Occipital lobe (tissue), 2 donors: ENCODE data around the gene TEKT2. TPM values are rescaled to one million over a fixed set of nuclear protein-coding genes. Genes with fewer than 3 reads are reported as not detected.

ENCODE experiments used
- DNase-seq: peaks from one replicate; lab custom pipeline; 2025; lab: John Stamatoyannopoulos, UW
- total RNA-seq: library from RNA; depleted of rRNA; stranded (reverse); fragments of >200 nt; gene quantifications from one replicate; pipeline ENCODE4 v1.2.3, GENCODE V29; 2014

Gene TEKT2
- total RNA-seq, 1 donor from 2014 or later: 9.2 TPM

DNA sequence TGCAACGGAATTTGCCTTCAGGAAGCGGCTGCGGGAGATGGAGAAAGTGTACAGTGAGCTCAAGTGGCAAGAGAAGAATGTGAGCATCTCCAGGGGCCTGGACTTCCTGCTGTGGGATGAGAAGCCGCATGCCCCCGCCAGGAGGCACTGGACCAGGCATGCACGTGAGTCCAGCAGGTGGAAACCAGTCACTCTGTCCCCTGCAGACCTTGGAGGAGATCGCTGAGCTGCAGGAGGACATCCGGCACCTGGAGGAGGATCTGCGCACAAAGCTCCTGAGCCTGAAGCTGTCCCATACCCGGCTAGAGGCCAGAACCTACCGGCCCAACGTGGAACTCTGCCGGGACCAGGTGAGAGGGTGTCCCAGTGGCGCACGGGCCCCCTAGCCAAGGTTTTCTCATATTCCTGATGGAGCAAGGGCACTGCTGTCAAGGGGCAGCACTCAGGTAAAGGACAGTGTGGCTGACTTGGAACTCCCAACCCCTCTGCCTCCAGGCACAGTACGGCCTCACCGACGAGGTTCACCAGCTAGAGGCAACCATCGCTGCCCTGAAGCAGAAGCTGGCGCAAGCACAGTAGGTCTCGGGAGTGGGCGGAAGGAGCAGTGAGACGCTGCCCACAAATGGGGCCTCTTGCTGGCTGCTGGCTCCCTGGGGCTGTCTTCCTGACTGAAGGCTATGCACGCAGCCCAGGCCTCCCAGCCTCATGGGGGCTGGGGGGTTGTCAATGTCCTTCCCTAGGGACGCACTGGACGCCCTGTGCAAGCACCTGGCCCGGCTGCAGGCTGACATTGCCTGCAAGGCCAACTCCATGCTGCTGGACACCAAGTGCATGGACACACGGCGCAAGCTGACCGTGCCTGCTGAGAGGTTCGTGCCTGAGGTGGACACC, 3.6 kb downstream of the TEKT2 start:
- DNase-seq: no peak

DNA sequence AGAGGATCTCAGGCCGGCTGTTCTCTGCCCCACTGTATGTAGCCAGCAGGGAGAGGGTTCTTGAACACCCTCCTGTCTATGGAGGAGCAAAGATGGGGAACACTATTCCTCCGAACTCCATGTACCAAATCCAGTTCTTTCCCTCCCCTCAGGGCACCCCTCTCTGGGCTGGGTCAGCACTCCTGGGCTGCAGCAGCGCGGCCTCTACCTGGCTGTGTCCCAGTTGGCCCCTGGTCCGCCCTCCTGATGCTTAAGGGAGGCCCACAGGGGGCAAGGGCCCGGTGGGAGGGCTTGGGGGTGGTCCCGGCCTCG, 4.3 kb downstream of the TEKT2 start:
- no peak for DNase-seq

DNA sequence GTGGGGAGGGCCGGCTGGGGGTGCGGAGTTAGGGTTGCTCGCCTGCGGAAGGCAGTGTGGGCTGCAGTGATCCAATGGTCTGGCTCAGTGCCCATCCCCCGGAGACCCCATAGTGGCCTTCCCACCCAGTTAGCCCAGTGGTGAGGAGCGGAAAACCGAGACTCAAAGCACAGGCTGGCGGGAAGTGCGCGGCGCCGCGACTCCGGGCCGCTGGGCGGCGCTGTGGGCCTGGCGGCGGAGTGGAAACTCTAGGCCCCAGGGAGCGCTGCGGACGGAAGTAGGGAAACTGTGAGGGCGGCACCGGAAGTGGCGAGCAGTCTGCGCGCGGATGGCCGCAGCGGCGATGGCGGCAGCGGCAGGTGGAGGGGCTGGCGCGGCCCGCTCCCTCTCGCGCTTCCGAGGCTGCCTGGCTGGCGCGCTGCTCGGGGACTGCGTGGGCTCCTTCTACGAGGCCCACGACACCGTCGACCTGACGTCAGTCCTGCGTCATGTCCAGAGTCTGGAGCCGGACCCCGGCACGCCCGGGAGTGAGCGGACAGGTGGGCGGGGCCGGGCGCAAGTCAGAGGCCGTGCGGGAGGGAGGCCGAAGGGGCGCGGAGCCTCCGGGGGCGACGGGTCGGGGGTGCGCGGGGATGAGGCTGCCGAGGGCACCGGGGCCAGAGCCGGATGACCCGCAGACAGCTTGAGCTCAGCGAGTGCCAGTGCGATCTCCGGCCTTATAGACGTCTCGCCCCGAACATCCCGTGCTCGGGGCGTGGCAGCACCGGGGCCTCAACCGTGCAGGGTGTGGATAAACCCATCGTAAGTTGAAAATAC, 4.9 kb downstream of the TEKT2 start, which contains the start of gene ADPRS:
Gene ADPRS, plus strand, starts transcription at position 316 of the 816 bp plus-strand sequence. Its CDS starts 13 bp downstream, at position 329.
- DNase-seq: peak; percentile 77

DNA sequence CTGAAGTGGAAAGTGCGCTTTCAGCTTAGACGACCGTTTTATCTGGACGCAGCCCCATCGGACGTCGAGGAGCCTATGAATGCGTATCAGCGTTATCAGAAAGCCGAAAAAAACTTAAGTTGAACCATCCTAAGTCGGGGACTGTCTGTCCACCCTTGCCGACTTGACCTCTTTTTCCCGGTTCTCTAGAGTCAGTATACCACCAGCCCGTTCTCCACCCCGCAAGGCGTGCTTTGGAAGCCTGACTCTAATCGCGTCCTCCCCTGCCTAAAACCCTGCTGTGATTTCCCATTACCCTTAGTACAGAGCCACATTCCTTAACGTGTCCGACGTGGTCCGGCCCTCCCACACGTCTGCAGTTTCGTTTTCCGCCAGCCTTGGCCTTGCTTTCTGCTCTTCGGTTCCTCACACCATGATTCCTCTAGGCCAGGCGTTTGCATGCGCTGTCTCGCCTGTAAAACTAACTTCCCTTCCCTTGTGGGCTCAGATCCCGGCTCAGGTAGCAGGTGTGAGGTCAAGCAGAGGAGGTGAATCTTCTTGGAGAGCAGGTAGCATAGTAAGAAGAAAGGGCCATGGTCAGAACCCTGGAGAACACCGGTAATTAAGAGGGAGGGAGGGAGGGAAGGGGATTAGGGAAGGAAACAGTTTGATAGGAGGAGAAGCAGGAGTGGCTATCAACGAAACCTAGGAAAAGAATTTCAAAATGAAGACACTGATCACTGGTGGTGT, 5.7 kb downstream of the TEKT2 start:
- no peak for DNase-seq

DNA sequence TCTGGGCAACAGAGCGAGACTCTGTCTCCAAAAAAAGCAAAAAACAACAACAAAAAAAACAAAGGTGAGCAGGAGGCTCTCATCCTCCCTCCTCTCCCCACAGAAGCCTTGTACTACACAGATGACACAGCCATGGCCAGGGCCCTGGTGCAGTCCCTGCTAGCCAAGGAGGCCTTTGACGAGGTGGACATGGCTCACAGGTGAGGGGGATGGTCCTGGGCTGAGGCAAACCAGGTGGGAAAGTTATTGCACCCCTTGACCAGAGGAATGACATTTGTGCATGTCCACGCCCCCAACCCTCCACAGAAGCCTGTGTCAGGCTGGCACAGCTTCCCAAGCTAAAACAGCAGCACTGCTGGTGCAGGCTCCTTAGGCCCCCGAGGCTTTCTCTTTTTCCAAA, 7.2 kb downstream of the TEKT2 start:
- DNase-seq: no peak

DNA sequence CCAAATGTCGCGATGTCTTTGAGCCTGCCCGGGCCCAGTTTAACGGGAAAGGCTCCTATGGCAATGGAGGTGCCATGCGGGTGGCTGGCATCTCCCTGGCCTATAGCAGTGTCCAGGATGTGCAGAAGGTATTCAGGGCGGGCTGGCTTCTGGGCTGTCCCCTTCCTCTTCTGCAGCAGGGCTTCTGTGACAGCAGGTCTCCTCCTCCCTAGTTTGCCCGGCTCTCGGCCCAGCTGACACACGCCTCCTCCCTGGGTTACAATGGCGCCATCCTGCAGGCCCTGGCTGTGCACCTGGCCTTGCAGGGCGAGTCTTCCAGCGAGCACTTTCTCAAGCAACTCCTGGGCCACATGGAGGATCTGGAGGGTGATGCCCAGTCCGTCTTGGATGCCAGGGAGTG, 7.8 kb downstream of the TEKT2 start:
- DNase-seq: no peak

DNA sequence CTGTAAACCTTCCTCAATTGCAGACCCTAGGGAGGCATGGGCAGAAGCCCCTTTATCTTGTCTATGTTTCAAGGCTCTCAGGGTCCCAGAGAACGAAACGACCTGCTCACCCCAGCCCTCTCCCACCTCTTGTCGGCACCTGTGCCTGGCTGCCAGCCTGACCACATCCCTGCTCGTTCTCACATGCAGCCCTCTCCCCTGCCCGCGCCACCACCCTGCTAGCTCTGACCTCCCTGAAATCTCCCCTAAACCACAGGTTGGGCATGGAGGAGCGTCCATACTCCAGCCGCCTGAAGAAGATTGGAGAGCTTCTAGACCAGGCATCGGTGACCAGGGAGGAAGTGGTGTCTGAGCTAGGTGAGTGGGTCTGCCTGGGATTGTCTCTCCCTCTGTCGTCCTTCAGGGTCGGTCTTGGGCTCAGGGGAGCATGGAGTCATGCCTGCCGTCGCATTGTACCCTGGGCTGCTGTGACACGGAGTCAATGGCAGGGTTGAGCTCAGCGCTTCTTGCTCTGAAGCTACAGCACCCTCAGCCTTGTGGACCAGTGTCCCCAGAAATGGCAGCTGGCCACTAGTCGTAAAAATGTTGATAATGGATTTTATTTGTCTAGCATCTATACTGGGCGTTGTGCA, 8.4 kb downstream of the TEKT2 start:
- DNase-seq: no peak

DNA sequence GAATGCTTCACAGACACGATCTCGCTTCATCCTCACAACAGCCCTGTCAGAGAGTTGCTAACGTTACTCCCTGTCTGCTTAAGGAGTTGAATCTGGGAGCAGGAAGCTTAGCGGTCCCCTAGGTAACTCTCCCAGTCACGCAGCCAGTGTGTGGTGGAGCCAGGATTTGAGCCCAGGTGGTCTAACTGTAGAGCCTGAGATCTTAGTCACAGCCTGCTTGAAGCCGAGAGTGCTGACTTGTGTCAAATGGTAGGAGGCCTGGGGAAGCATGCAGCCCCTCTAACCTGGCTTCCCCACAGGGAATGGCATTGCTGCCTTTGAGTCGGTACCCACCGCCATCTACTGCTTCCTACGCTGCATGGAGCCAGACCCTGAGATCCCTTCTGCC, 8.9 kb downstream of the TEKT2 start:
- no peak for DNase-seq

DNA sequence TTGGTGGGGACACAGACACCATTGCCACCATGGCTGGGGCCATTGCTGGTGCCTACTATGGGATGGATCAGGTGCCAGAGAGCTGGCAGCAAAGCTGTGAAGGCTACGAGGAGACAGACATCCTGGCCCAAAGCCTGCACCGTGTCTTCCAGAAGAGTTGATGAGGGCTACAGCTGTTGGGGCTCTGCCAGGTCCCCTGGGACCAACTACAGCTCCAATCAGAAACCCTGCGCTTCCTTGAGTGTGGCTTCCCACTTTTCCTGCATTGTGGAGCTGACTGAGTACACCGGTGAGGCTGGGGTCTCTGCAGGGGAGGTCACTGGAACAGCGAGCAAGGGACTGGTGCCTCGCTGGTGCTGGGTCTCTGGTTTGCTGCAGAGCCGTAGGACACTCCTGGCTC, 9.3 kb downstream of the TEKT2 start:
- DNase-seq: no peak

DNA sequence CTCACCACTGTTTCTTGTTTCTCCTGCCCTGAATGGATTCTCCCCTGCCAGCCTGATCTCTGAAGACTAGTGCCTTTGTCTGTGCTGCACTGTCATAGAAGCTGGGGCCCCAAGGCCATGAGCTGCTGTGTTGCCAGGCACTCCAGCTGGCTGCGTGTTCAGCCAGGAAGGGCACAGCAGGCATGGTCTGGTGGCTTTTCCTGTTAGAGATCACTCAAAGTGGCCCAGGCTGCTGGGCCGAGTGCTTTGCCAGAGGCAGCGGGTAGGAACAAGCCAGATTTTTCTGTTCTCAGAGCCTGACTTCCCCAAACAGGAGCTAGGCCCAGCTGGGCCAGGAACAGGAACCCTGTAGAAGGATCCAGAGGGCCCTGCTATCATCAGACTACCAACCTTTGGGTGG, 10.0 kb downstream of the TEKT2 start:
- DNase-seq: peak; percentile 78

DNA sequence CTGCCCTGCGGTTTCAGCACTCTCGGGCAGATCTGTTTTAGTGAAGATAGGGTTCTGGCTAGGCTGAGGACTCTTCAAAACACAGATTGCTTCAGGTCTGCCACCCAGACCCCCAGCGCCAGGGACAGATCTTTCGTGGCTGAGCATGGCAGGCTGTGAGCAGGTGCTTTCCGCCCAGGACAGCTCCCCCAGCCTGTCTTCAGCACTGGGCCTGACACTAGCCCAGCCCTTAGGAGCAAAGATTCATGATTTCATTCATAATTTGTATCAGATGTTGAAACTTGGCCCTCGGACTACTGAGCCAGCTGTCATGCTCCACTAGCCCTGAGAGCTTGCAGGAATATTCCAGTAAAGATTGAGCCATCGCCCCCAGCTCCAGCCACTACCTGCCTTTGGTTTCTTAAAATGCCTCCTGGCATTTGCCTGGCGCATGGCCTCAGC, 10.7 kb downstream of the TEKT2 start:
- no peak for DNase-seq

DNA sequence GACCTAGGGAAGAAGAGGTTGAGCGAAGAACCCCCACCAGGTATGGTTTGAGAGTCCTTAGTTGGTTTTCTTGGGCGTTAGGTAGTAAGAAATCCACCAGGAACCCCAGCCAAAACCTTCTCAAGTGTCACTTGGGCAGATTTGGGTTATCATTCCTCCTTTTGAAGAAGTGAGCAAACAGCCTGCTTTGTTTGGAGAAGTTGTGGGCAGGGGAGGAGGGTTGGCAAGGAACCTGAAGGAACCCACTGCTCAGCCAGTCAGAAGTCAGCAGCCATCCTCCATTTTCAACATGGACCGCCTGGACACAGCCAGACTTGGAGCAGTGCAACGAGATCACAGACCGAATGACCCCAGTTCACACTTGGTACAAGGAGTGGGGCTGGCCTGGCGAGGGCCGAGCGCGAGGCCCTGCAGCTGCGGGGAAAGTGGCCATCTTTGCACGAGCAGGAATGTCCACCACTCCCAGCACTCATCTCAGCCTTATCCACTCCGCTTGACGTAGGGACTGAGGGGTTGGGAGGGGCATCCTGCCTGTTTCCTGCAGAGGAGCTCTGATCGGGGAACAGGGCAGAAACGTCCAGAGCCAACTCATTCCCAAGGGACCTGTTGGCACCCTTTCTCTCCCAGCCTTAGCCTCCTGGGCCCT, 12.0 kb downstream of the TEKT2 start:
- no peak for DNase-seq

DNA sequence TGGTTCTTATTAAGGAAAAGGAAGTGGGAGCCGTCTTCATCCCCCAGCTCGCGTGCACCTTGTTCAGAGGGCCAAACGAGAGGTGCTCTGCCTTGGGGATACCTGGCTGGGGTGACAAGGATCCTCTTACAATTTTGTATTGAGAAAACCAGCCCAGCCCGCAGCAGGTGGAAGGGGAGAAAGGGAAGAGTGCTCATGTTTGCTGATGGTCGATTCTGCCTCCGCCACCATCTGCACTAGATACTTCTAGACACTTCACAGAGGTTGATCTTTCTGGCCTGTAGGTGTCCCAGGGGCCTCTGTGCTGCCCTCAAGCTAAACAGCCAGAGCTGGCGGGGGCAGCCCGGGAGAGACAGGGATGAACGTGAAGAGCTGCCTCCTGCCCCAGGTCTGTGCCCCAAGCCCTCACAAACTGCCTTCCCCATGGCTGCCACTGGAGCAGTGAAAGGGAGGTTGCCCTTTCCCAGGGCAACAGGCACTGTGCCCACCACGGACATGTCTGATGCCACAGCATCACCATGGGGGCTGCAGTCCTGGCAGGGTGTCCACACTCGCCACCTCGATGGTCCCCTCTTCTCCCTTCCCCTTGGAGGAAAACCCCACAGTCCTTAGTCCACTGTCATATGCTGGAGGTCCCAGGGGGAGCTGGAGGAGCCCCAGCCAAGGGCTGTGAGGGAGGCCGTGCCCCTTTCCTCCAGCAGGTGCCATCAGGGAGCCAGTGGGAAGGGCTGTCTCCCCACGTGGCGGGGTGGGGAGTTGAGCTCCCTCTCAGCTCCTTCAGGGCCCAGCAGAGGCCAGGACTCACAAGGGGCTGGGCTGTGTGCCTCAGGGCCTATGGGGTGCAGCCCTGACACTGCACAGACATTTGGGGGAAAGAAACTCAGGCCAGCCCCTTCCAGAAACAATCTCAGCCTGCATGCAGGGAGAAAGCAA, 12.9 kb downstream of the TEKT2 start:
- DNase-seq: no peak

DNA sequence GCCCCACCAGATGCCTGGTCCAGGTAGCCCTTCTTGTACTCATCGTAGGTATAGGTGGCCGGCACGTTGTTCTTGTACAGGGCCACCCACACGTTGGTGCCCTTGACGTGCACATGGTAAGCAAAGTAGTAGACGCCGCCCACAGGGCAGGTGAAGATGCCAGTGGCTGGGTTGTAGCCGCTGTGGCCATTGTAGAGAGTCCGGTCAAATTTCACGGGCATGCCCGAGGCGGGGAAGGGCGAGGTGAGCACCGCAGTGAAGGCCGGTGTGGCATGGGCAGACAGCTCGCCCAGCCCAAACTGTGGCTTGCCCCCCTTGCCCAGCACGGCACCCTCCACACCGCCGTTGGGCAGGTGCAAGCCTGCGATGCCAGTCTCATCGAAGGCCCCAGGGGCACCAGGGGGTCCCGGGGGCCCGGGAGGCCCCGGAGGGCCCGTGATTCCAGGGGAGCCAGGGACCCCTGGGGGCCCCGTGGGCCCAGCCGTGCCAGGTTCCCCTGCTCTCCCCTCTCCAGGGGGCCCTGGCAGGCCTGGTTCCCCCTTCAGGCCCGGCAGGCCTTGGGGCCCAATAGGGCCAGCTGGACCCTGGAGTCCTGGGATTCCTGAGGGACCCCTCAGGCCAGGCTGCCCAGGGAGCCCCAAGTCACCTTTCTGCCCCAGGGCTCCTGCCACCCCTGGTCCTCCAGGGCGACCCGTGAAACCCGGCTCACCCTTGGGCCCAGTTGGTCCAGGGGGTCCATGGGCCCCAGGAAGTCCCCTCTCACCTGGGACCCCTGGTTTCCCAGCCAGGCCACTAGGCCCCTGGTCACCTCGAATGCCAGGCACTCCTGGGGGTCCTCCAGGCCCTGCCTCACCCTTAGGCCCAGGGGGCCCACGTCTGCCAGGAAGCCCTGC, 14.0 kb downstream of the TEKT2 start:
- DNase-seq: no peak

DNA sequence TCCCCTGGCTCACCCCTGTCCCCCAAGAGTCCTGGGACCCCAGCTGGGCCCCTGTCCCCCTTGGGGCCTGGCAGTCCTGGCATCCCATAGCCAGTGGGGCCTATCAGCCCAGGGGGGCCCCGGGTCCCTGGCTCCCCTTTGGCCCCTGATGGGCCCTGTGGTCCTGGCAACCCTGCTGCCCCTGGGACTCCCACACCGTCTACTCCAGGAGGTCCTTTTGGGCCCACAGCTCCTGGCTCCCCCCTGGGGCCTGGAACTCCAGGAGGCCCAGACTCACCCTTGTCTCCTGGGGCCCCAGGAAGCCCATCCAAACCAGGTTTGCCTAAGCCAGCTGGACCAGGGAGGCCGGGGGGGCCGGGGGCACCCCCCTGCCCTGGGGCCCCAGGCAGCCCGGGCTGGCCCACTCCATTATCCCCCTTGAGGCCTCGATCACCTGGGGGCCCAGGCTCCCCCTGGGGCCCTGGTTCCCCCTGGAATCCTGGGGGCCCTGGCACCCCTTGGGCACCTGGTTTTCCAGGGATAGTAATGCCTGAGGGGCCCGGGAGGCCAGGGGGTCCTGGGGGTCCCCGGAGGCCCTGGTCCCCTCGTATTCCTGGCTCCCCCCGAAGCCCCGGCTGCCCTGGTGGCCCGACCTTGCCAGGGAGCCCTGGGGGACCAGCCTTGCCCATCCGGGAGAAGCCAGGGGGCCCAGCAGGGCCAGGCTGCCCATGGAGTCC, 14.9 kb downstream of the TEKT2 start:
- DNase-seq: no peak

DNA sequence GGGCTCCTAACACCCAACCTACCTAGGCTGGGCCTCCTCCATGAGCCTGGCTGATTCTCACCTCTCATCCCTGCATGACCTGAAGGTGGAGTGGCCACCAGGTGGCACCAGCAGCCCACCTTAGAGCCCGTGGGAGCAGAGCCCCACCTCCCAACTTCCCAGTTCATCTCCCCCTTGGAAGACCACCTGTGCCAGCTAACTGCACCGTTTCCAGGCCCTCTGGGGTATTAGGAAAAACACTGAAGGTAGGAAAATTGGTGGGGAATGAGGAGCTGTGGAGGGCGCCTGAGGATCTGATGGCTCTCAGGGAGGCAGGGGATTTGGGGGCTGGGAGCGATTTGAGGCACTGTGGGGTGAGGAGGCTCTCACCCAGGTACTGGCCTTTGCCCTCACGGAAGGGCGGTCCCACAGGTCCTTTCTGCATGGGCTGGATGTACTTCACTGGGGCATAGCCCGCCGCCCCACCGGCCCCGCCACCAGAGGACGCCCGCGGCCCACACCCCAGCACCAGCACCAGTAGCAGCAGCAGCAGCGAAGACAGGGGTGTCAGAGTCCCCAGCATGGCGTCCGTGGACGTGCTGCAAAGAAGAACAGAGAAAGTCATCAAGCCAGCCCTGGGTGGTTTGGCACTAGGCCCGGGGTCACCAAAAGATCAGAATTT, 15.9 kb downstream of the TEKT2 start:
- DNase-seq: peak; percentile 24

DNA sequence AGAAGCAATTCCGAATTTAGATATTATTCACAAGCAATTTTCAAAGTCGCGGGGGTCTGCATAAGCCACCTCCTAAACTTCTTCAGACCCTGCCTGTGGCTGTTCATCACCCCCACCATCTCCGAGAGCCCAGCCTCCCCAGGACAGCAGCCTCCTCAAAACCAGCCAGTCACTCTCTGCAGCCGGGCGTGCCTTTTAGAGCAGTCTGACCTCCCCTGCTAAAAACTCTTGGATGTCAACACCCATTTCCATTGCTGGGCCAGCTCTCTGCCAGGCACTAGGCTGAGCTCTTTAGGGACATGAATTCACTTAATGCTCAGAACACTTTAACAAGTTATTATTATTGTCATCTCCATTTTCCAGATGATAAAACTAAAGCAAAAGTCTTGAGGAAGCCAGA, 16.5 kb downstream of the TEKT2 start:
- no peak for DNase-seq

DNA sequence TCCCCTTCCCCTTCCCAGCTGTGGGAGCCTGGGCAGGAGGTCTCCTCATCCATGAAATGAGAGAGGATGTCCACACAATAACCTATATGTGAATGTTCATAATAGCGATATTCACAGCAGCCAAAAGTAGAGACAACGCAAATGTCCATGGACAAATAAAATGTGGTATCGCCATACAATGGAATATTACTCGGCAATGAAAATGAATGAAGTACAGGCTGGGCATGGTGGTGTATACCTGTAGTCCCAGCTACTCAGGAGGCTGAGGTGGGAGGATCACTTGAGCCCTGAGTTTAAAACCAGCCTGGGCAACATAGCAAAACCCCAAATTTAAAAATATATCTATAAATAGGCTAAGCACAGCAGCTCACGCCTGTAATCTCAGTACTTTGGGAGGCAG, 17.7 kb downstream of the TEKT2 start:
- DNase-seq: no peak
